ENCODE results near the gene UNK. TPM values are rescaled to one million over a fixed set of nuclear protein-coding genes. Genes with fewer than 3 reads are reported as not detected.
A peak's percentile ranks its signal among the peaks of the same experiment; 100 is the strongest.
"Not testable (repeated sequence)": the region's sequence is repeated elsewhere in the genome, so short reads cannot be mapped to it uniquely, and the experiment has no call there.

Gene UNK
- polyA plus RNA-seq, 4 donors: 34.5 to 49.7 (median 36.4) TPM

DNA sequence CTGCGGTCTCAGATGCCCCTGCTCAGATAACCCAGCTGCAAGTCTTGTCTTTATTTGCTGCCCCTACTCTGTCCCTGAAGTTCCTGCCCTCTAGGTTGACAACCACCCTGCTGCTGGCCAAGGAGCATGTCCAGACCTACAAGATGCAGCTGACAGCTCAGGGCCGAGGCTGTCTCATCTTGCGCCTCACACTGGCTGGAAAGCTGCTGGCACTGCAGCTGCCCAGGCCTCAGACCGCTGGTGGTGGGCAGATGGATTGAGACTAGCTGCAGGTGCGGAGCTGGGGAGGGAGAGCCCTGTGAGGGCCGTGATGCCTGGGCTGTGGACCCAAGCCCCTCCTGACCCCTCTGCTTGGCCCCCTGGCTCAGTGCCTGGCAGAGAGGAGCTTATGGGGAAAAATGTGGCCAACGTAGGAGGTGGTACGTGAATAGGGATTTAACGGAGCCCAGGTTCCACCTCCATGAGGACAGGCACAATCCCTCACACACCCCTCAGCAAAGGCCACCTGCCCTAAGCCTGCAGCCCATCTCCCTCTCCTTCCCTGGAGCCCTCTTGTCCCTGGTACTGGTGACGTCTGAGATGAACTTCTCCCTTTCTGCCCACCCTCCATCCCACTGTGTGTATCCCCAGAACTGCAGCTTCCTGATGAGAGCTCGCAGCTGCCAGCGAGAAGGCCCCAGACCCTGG lies 11.3 kb upstream of the UNK start:
- no peak for DNase-seq (ENCODE audit: low read depth in 4 of 4, low spot score in 3 of 4)

DNA sequence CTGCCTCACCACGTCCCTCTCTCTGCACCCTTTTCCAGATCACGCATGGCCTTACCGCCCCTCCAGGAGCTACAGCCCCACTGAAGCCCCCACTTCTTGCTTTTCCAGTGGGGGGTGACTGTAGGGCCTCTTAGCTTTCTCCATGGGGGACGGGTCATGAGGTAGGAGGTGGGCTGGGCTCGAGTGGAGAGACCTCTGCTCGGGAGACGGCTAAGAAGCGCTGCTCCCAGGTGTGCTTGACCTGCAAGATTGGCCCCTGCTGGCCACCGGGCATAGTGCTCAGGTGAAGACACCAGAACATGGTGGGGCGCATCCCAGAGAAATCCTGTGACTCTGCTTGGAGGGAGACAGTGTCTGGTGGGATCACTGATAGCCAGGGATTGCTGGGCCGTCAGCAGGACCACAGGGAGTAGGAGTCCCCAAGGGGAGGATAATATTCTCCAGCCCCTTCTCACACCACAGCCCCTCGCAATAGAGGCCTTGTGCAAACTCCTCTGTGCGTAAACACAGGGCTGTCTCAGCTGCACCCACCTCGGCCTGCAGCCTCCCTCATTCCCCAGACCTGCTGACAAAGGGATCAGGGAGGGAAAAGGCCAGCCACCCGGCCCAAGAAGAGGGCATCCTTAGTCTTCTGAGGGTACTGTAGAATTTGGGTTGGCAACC lies 10.7 kb upstream of the UNK start:
- no peak for DNase-seq (ENCODE audit: low read depth in 4 of 4, low spot score in 3 of 4)

DNA sequence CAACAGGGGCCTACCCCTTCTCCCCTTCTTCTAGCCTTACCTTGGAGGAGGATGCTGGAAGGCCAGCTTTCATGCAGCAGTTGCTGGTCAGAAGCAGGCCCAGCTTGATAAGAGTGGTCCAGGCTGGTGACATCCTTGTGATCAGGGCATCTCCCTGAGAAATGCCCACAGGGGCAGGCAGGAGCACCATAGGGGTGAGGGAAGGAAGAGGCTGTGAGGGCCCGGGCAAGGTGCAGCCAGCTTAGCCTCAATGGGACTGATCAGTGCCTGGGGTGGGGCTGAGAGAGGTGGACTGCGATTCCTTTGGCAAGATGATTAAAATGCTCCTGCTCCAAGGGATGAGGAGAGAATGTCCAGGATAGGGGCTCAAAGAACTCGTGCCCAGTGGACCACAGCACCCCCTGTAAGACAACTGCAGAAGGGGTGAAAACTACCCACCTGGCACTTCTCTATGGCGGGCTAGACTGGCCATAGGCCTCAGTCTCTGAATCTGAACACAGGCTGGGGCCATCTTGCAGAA lies 10.1 kb upstream of the UNK start:
- DNase-seq (ENCODE audit: low read depth in 4 of 4, low spot score in 3 of 4): no peak

DNA sequence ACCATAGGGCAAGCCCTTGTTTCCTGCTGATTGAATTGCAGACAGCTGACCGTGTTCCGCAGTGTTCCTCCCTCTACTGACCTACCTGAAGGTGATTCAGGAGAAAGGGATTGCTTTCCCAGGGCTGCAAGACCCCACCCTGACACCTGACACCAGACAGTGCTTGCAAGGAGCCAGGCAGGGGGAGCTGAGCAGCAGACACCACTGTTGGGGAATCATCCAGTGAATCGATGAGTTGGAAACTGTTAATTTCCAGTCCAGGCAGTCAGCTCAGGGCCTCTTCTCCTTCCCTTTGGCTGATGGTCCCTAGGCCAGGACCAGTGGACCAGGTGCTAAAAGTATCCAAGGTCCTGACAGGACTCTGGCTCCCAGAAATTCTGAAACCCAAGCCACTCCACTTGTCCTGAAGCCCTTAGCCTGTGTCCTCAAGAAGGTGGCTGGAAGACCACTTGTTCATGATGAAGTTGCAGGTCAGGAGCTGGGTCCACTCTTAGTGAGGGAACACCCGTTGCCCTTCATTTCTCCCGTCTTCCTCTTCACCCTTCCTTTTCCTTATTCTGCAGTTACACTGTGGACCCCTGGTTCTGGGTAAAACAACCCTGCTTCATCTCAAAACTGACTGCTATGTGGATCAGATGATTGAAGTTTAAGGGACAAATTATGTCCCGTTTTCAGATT lies 9.5 kb upstream of the UNK start:
- DNase-seq (ENCODE audit: low read depth in 4 of 4, low spot score in 3 of 4): no peak

DNA sequence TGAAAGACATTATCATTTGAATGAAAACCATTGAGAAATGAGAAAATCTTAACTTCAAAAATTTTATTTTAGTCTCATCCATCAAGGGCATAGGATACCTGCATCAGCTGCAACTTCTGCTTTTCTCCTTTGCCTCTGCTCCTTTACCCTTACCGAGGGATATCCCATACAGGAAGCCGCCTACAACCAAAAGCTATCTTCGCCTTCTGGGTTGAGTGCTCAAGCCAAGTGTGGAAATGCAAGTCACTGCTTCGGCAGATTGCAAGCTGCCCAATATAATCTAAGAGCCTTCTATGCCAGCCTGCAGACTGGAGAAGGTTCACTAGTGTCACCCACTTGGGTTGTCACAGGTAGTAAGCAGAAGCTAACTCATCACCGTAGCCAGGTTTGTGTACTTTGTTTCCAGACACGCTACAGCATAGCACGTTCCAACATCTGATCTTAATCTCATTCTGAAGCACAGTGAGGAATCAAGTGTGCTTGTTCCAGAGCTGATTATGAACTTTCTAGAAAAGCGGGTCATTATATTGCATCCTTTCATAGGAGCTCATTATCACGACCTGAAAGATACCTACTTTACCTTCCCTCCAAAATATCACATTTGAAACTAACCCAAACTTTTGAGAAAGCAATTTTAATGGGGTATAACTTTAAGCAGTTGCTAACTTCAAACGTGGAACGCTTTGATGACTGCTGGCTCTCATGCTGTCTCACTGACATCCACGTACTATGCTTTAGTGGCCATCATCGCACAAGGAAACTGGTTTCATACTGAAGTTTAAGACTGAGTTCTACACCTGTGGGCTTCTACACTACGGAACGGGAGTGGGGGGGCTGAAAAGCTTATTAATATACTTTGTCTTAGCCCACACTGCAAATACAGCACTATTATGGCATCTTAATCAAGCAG lies 8.0 kb upstream of the UNK start:
- no peak for DNase-seq (ENCODE audit: low read depth in 4 of 4, low spot score in 3 of 4)

DNA sequence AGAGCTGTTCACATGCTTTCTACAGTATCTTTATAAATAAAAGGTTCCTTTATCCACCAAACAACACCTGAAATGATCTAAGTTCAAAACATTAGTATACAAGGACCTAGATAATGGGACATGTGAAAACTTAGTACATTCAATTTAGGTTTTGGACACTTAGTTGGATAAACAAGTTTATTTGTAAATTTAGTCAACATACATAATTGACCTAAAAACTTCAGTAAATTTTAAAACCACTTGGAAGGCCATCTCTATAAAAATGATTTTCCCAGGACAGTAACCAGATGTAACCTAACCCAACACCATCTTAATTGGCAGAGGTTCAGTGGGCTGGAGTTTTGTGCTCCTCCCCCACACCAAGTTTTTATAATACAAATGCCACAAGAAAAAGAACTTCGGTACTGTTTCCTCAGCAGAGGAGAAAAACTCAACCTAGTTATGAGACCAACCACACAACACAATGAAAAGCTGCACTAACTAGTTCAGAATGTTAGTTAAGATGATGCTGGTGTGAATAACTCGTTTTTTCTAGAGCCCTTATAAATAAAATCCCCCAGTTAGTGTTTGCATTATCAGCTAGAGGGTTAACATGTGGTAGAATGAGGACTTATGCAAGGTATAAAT lies 7.2 kb upstream of the UNK start:
- no peak for DNase-seq (ENCODE audit: low read depth in 4 of 4, low spot score in 3 of 4)

DNA sequence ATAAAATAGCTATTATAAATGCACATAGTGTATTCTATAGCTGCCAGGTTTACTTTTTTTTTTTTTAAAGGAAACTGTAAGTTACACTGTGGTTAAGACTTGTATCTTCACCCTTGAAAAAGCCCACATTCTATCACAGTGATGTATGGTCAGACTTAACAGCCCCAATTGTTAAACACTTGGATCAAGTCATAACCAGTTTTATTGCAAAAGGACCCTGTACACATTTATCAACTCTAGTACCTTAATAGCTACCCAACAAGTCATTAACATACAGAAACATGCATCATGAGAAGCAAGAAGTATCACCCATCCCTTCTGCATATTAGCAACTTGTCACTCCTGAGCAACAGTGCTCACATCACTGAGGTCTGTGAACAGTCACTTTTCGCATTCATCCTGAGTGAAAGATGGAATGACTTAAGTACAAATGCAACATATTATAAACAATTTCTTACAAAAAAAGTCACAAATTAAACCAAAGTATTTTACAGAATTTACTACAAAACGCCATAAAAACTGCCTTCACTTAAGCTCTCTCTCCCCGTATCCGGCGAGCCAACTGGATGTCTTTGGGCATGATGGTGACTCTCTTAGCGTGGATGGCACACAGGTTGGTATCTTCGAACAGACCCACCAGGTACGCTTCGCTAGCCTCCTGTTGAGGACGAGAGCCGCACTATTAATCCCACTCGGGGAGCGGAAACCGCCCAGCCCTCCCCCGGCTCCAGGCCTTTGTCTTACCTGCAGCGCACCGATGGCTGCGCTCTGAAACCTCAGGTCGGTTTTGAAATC lies 6.3 kb upstream of the UNK start:
- not testable (repeated sequence) for DNase-seq (ENCODE audit: low read depth in 4 of 4, low spot score in 3 of 4)

DNA sequence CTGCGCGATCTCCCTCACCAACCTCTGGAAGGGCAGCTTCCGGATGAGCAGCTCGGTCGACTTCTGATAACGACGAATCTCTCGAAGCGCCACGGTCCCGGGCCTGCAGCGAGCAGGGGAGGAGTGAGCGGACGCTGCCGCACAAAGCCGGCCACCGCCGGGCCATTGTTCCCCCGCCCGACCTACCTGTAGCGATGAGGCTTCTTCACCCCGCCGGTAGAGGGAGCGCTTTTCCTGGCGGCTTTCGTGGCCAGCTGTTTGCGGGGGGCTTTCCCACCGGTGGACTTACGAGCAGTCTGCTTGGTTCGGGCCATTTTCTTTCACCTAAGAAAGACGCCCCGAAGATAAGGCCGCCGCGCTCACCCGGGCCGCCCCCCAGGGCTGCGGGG lies 5.8 kb upstream of the UNK start:
- DNase-seq (ENCODE audit: low read depth in 4 of 4, low spot score in 3 of 4): no peak

DNA sequence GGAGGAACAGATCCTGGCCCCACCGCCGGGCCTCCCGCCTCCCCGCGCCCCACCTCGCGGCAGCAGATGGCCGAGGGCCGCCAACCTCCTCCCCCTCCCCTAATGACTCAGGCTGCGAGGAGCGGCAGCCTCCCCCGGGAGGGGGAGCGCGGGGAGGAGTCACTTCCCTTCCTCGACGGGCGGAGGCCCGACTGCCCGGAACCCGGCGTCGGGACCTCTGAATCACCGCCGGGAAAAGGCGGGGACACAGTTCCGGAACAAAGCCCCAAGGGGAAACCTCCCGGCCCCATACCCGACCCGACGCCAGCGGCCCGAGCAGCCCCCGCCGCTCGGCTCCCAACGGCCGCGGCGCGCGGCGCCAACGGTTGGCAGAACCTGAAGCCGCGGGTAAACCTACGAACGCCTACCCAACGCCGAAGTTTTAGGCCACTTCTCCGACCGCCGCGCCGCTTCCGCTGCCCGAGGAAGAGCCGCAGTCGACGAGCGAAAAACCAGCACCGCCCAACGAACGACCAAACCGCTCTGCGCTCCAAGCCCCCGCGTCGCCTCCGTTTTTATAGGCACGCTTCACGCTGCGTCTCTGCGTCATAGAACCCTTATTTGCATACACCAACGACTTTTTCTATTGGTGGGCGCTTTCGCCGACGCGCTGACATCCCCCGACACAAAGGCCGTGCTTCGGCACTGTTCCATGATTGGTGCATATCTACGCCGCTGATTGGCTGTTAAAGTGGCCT lies 5.2 kb upstream of the UNK start:
- peak in 3 of 4 donors; percentile 98 to 99 (median 99) for DNase-seq (ENCODE audit: low read depth in 4 of 4, low spot score in 3 of 4)

DNA sequence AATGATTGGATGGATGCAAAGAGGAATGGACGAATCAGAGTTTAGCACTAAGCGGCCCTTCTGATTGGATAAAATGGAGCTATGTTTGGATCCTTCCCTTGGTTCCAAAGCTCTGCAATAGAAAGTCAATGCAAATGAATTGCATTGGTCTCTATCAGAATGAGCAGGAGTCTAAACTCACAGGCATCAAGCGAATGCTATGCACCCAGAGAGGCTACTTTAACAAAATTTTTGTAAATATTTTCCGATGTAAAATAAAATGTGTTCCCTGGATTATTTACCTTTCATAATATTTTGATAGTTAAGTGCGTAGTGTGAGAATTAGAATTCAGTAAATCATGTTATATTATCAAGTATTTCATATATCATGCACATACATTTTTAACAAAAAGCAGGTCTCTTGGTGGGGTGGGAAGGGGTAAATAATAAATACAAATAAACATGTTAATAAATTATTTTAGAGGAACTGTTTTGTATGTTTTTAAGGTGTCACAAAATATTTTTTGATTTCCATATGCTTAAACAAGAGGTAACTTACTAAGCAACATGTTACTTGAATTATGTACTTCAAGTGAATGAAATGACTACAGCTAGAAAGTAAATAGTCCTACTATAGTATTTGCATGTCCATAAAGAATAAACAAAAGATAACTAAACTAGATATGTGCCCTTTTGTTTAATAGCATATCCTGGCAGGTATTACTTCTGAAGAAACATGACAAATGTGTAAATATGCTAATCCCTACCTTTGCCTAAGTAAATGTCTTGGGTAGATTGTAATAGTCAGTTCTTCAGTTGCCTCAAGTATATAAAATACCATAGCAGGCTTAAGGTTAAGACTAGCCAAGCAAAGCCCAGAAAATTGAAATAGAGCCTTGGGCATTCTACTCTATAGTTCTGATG lies 4.4 kb upstream of the UNK start:
- peak in 1 of 4 donors; percentile 98 for DNase-seq (ENCODE audit: low read depth in 4 of 4, low spot score in 3 of 4)

DNA sequence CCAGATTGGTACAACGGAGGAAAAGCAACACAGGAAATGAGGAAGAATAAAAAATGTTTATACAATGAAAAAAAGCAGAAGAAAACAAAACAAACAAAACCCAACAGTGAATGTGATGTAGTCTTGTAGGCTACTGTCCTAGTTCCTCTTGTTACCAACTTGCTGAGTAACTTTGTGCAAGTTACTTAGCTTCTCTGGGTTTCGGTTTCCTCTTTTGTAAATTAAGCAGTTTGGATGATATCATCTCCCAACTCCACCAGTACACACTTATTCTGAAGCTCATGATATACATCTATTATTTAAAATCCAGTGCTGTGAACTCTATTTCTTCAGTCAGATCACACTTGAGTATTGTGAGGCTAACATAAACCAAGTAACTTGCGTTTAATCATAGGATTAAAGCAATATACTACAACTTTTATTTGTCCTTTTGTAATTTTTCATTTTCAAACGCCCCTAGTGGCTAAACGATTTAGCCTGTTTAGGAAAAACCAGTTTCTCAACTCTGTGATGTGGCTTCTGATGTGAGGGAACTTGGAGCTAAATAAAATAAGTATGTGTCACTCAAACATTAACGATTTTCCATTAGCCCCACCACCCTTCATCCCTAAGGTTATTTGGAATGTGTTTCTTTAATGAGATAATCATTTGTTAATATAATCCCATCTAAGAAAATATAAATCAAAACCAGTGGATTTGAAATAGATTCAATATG lies 1.4 kb upstream of the UNK start:
- DNase-seq (ENCODE audit: low read depth in 4 of 4, low spot score in 3 of 4): peak in 1 of 4 donors; percentile 64

DNA sequence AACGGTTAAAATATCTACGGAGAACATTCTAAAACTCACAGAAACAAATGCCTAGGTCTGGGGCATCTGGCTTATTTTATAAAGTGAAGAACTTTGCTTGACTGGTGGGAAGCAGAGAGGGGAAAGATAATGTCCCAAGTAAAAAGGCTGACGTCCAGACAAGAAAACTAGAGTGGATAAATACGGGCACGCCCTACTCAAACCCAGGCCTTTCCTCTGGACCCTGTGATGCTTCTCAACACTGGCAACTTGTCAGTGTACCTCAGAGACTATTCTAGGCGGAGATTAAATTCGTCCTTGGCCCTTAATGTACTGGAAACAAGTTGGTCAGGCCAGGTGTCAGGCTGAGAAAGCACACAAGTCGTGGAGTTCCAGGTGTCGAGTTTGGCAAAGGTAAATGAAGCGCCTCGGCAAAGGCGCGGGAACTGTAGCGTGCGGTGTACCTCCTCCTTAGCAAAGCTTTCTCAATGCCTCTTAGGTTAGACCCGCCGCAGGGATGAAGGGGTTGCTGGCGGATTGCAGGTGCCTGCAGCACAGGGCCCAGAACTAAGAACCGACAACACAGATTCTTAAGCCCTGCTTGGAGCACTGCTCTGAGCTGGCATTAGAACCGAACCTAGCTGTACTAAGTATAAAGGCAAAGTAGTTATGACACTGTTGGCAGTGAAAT lies 668 bp upstream of the UNK start:
- no peak for DNase-seq (ENCODE audit: low read depth in 4 of 4, low spot score in 3 of 4)

DNA sequence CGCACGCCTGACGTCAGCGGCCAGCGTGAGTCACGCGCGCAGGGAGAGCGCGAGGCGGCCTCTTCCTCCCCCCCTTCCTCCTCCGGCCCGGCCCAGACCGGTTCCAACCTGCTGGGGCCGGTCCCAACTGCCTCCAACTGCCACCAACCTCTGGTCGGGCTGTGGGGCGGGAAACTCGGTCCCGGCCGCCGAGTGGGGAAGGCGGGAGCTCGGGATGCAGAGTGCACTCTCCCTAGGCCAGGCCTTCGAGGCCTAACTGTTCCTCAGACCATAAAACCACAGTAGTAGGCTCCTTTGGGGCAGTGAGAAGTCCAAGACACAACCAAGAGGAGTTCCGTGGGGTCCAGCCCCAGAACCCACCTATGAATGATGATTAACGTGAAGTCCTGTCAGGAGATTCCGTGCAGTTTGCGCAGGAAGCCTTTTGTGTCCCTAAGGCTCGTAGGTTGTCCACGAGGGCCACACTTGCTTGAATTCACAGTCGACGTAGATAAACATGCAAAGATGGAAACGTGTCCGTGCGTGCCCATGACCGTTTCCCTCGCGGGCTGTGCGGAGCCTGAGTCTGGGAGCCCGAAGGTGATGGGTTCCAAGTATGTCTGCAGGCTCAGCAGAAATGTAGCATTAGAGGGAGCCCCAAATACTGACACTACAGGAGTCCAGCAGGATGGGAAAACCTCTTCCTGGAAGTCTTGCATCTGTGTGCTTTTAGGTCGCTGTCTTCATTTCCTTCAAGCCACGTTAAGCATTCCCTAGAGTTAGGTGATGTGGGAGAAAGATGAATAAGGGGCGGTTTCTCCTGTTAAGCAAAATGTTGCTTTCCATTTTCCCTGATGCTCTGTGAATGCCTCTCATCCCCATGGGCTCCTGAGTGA lies 647 bp downstream of the UNK start:
- peak in 3 of 4 donors; percentile 81 to 87 (median 81) for DNase-seq (ENCODE audit: low read depth in 4 of 4, low spot score in 3 of 4)

DNA sequence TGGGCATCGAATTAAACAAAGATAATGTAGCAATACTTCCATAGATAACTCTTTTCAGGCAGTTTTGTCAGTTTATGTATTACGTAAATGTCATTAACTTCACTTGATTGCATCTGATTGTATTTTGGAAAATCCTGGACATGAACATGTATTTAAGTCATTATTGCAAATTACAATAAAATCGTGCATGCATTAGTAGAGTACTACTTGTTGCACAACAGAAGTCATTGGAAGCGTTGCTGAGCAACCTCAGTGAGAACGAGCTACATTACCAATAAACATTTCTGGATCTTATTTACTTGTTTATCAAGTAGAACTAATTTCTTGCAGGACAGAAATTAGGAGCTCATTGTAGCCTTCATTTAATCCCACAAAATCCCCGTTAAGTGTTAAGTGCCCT lies 6.6 kb downstream of the UNK start:
- DNase-seq (ENCODE audit: low read depth in 4 of 4, low spot score in 3 of 4): no peak

DNA sequence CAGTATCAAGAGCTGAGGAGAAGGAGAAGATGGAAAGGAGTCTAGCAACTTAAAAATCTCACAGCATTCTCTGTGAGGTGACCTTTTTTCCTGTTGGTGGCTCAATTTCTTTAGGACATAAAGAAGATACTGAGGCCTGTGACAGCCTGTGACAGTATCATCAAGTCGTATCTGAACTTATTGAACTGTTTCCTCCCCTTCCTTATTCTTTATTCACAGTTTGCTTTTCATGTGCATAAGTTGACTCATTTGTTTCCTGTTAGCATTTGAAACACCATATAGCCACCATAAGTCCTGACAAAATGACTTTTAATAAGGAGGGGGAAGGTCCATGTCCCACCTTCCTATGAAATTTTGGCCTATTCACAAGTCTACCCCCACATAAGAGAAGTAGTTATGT lies 8.9 kb downstream of the UNK start:
- DNase-seq (ENCODE audit: low read depth in 4 of 4, low spot score in 3 of 4): no peak
